Stimulated activated CD8-positive, alpha-beta memory T cell treated with anti-CD3 and anti-CD28 coated beads, Interleukin-4, amount 100 ng/mL, for 48 hours (primary cell): ENCODE results near the gene SLC18B1.

Experiments
- DNase-seq: peaks from one replicate; pipeline ENCODE4 v3.0.0-alpha.2; 2020

Gene SLC18B1

GRCh38 chr6:132797951-132798868 is at the start of gene SLC18B1:
Gene SLC18B1, minus strand, starts transcription at chr6:132798637. Its CDS starts 181 bp downstream, at chr6:132798456.
- peak; percentile 73 for DNase-seq

- no peak for DNase-seq
Observed at GRCh38 chr6:132843316-132844035, 45.0 kb upstream of the SLC18B1 start.

- DNase-seq, result no peak
Observed at GRCh38 chr6:132841966-132842365, 43.5 kb upstream of the SLC18B1 start.

- no peak for DNase-seq
Observed at GRCh38 chr6:132832891-132833290, 34.5 kb upstream of the SLC18B1 start.

- no peak for DNase-seq
Observed at GRCh38 chr6:132830334-132830751, 31.9 kb upstream of the SLC18B1 start.

- DNase-seq, result peak; percentile 44
Observed at GRCh38 chr6:132820629-132821381, 22.4 kb upstream of the SLC18B1 start.

- peak; percentile 45 for DNase-seq
Observed at GRCh38 chr6:132819405-132820161, 21.1 kb upstream of the SLC18B1 start.

GRCh38 chr6:132818404-132819359 is 20.2 kb upstream of the SLC18B1 start:
- DNase-seq, result peak; percentile 45

GRCh38 chr6:132817554-132818403 is 19.3 kb upstream of the SLC18B1 start:
- DNase-seq, result no peak

- DNase-seq, result no peak
Observed at GRCh38 chr6:132816660-132817059, 18.2 kb upstream of the SLC18B1 start.

- peak; percentile 57 for DNase-seq
Observed at GRCh38 chr6:132814716-132815570, 16.5 kb upstream of the SLC18B1 start.

- peak; percentile 71 for DNase-seq
Observed at GRCh38 chr6:132813173-132813856, 14.9 kb upstream of the SLC18B1 start.

GRCh38 chr6:132812756-132813172 is 14.3 kb upstream of the SLC18B1 start:
- no peak for DNase-seq

GRCh38 chr6:132812255-132812732 is 13.9 kb upstream of the SLC18B1 start:
- no peak for DNase-seq

GRCh38 chr6:132811276-132811675 is 12.8 kb upstream of the SLC18B1 start:
- DNase-seq, result no peak

- no peak for DNase-seq
Observed at GRCh38 chr6:132805548-132805947, 7.1 kb upstream of the SLC18B1 start.

GRCh38 chr6:132804251-132804650 is 5.8 kb upstream of the SLC18B1 start:
- DNase-seq, result no peak

GRCh38 chr6:132800656-132801055 is 2.2 kb upstream of the SLC18B1 start:
- no peak for DNase-seq
